HG02588 (cell line): ENCODE measurements around the gene PYGB.

Source experiments
- ATAC-seq: cut with Tn5 transposase; IDR thresholded peaks from one replicate; pipeline ENCODE4 v1.9.1; 2021; ENCODE audit warnings: mild to moderate bottlenecking, moderate library complexity; ENCODE audit not compliant: unreplicated experiment

PYGB gene

GRCh38 chr20:25293507-25293906, 45.6 kb downstream of the PYGB start:
- no peak for ATAC-seq

GRCh38 chr20:25293910-25294458, 46.1 kb downstream of the PYGB start:
- ATAC-seq, result no peak

- no peak for ATAC-seq
Measured at GRCh38 chr20:25294459-25295385, 46.8 kb downstream of the PYGB start.

DNA sequence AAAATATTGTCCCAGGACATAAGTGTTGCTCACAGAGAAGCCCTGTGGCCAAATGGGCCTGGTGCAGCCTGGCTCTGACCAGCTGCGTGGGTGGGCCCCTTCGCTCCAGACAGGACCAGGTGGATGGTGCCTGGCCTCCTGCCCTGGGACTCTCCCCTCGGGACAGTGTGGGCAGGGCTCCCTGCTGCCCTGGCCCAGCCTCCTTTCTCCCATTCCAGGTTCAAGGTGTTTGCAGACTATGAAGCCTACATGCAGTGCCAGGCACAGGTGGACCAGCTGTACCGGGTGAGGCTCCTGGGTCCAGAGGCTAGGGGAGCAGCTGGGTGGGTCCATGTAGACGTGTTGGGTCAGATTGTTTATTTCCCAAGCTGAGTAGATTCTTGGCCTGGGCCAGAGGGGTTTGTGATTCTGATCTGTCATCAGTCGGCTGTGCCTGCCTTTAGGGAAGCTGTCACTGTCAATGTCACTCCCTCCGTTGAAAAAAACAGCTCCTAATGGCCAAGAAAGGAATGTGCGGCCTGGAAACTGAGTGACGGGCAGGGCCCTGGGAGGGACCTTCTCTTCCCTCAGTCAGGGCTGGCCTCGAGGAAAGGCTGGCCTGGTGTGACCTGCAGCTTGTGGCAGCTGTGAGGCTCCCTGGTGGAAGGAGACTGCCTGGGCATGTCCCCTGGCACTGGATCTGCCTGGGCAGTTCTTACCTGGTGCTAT, 47.7 kb downstream of the PYGB start:
- no peak for ATAC-seq

GRCh38 chr20:25296094-25297093, 48.5 kb downstream of the PYGB start:
- peak; percentile 27 for ATAC-seq

GRCh38 chr20:25297141-25297905, 49.4 kb downstream of the PYGB start:
- peak; percentile 59 for ATAC-seq

- no peak for ATAC-seq
Measured at GRCh38 chr20:25299806-25300205, 51.9 kb downstream of the PYGB start.

GRCh38 chr20:25300496-25301170, 52.7 kb downstream of the PYGB start:
- ATAC-seq, result no peak

- no peak for ATAC-seq
Measured at GRCh38 chr20:25301357-25301920, 53.6 kb downstream of the PYGB start.

DNA sequence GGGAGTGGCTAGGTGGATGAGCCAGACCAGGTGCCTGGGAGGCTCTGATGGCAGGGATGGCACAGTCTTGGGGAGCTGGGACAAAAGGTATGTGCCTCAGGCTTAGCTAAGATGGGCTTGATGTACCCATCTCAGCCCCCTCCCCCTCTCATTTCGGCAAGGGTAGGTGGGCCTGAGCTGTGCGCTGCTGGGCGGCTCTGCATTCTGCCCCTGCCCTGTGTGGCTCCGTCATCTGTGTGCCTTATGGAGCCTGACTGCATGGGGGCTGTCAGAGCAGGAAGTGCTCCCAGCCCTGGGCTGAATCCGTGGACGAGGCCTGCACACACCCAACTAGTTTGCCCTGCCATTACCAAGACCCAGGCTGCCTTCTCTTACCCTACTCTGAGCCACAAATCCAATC, 54.7 kb downstream of the PYGB start:
- no peak for ATAC-seq

DNA sequence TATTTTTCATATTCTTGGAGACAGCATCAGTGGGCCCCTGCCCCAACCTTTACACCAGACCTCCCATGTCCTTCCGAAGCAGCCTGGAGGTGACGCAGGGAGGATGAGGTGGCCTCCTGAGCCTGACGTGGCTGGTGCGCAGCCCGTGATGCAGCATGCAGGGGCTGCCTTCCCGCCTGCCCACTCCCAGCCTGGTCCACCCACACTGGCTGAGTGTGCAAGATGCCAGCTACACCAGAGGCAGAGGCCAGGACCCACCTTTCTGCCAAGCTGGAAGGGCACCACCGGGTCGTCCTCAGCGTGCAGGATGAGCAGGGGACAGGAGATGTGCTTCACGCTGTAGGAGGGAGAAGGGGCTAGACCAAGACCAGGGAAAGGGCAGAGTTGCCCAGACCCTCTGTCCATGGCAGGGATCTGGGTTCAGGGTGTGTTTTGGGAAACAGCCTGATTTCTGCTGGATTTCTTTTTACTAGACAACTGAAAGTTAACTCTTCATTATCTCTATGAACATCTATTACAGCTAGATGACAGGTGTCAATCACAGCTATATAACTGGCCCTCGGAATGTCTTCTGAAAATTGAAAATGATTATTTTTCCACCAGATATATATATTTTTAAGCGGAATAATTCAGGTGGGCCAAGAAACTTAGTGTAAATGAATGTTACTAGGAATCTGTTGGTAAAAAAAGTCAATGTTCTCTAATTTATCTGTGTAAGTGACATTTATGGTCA, 55.6 kb downstream of the PYGB start:
- ATAC-seq, result no peak

DNA sequence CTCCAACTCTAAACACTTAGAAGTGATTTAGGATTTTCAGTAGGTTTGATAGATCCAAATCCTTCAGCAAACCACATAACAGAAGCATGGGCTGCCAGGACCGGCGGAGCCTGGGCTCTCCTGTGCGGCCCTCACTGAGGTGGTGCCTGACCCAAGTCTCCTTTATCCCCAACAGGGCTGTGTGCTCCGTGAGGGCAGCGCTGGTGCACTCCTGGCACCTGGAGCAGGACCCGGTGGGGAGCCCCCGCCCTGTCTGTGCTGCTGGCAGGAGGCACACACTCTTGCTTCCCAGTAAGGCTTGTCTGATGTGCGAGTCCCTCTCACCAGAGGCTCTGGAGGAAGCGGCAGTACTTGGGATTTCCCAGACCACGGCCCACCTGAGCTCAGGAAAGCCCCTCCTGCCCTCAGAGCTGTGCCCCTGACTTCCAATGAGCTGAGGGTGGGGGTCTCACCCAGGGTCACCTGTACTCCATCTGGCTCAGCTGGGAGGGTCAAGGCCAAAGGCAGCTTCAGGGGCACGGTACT, 56.2 kb downstream of the PYGB start:
- ATAC-seq, result no peak

GRCh38 chr20:25306991-25307903, 59.4 kb downstream of the PYGB start:
- no peak for ATAC-seq

DNA sequence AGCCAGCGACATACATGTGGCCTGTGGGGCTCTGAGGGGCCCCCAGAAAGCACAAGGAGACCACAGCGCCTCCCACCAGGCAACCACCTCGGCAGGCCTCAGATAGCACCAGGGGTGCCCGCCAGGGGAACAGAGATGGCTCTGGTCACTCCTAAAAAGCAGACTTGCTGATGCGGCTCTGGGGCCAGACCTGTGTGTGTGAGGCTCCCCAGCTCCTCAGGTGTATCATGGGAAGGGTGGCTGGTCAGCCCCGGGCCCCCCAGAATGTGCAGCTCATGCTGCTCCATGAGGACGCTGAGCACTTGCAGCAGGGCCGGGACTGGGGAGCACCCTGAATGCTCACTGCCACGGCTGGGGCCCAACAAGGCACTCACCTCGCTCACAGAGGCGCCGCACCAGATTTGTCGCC, 60.2 kb downstream of the PYGB start:
- ATAC-seq, result no peak

- ATAC-seq, result no peak
Measured at GRCh38 chr20:25308671-25309394, 60.9 kb downstream of the PYGB start.
